Mucosa of gallbladder (tissue), 1 donor: ENCODE results near the gene SERP2. TPM values are rescaled to one million over a fixed set of nuclear protein-coding genes. Genes with fewer than 3 reads are reported as not detected.
A peak's percentile ranks its signal among the peaks of the same experiment; 100 is the strongest.
"Not testable (repeated sequence)": the region's sequence is repeated elsewhere in the genome, so short reads cannot be mapped to it uniquely, and the experiment has no call there.

Source experiments
- DNase-seq: peaks from one replicate; pipeline ENCODE4 v3.0.0-alpha.2; 2020; ENCODE audit warnings: low spot score
- total RNA-seq: library from RNA; stranded (reverse); gene quantifications from one replicate; pipeline ENCODE4 v1.2.1, GENCODE V29; 2021
- donor health status: DM: no; HTN: no; CAD: no.

The SERP2 gene
- total RNA-seq = 3.7 TPM

- DNase-seq = no peak
Observed at GRCh38 chr13:44373601-44374347, at the start of gene SERP2. TSS of gene SERP2 (plus strand) at chr13:44373824. CDS start at chr13:44374026, 202 bp downstream.

- DNase-seq = no peak
Observed at GRCh38 chr13:44326961-44327360, 46.7 kb upstream of the SERP2 start.

GRCh38 chr13:44329041-44329440, 44.6 kb upstream of the SERP2 start:
- DNase-seq = not testable (repeated sequence)

GRCh38 chr13:44329909-44330545, 43.6 kb upstream of the SERP2 start:
- DNase-seq = no peak

- DNase-seq = no peak
Observed at GRCh38 chr13:44331446-44331845, 42.2 kb upstream of the SERP2 start.

GRCh38 chr13:44331912-44332851, 41.4 kb upstream of the SERP2 start:
- peak; percentile 59 for DNase-seq

GRCh38 chr13:44333950-44334655, 39.5 kb upstream of the SERP2 start:
- no peak for DNase-seq

GRCh38 chr13:44334751-44335150, 38.9 kb upstream of the SERP2 start:
- no peak for DNase-seq

GRCh38 chr13:44336934-44337333, 36.7 kb upstream of the SERP2 start:
- DNase-seq = no peak

- no peak for DNase-seq
Observed at GRCh38 chr13:44337581-44337980, 36.0 kb upstream of the SERP2 start.

- DNase-seq = no peak
Observed at GRCh38 chr13:44340508-44340907, 33.1 kb upstream of the SERP2 start.

- DNase-seq = no peak
Observed at GRCh38 chr13:44342741-44343140, 30.9 kb upstream of the SERP2 start.

GRCh38 chr13:44346534-44346933, 27.1 kb upstream of the SERP2 start:
- DNase-seq = no peak

GRCh38 chr13:44347301-44347700, 26.3 kb upstream of the SERP2 start:
- DNase-seq = no peak

- DNase-seq = peak; percentile 25
Observed at GRCh38 chr13:44347949-44348348, 25.7 kb upstream of the SERP2 start.

GRCh38 chr13:44350775-44351504, 22.7 kb upstream of the SERP2 start:
- no peak for DNase-seq

GRCh38 chr13:44351505-44351854, 22.1 kb upstream of the SERP2 start:
- DNase-seq = no peak

- DNase-seq = no peak
Observed at GRCh38 chr13:44352202-44352601, 21.4 kb upstream of the SERP2 start.

GRCh38 chr13:44352671-44353070, 21.0 kb upstream of the SERP2 start:
- DNase-seq = no peak

- DNase-seq = no peak
Observed at GRCh38 chr13:44354331-44354730, 19.3 kb upstream of the SERP2 start.

- no peak for DNase-seq
Observed at GRCh38 chr13:44354884-44355283, 18.7 kb upstream of the SERP2 start.
